Measurements from ENCODE around the gene ZNF735. TPM values are rescaled to one million over a fixed set of nuclear protein-coding genes. Genes with fewer than 3 reads are reported as not detected.

The ZNF735 gene
- total RNA-seq, 1 experiment from 2014 or later = not detected

- DNase-seq (ENCODE audit: low read depth, low spot score) (no peak), ATAC-seq (no peak)
- Histone ChIP-seq H3K27me3 (ENCODE audit: control insufficient read depth, insufficient read depth, low read length) (no peaks in the 10 kb centered on the region), H3K4me3 (ENCODE audit: low read depth in 2 of 2, low read length in 2 of 2) (no peak overlapping the region), H3K9me3 (ENCODE audit: control insufficient read depth, insufficient read depth, low read depth, low read length) (no peaks in the 10 kb centered on the region), H3K4me1 (ENCODE audit: control insufficient read depth, insufficient read depth, low read length) (no peaks in the 10 kb centered on the region), H3K36me3 (ENCODE audit: control insufficient read depth, insufficient read depth, low read length) (no peaks in the 10 kb centered on the region), H3K27ac (ENCODE audit: low read length) (no peak overlapping the region)
- ChIA-PET POLR2A (no interaction called here), CTCF (no interaction called here)
- TF ChIP-seq TCF7L2 (IDR thresholded peaks at IDR 0.05; ENCODE audit: low read depth, low read length) (no peak), REST (IDR thresholded peaks at IDR 0.05; ENCODE audit: insufficient read depth in 1 of 2, low read depth in 2 of 2, low read length in 1 of 2) (no peak), POLR2AphosphoS5 (IDR thresholded peaks at IDR 0.05; ENCODE audit: low read depth, low read length) (no peak), CTCF (IDR thresholded peaks at IDR 0.05) (peak; percentile 70)
- in situ Hi-C loops (cut with HindIII; ENCODE audit: low pct_unique_long_range_greater_than_20kb, low sequenced_read_pairs) (no loop called here), intact Hi-C loops (cut with micrococcal nuclease; ENCODE audit: unreplicated experiment) (no loop called here)
- BruUV-seq (replicated peaks) = no TSS peak
Observed at GRCh38 chr7:64183126-64183742, 23.8 kb upstream of the ZNF735 start.

GRCh38 chr7:64183827-64184372 is 23.1 kb upstream of the ZNF735 start:
- CTCF ChIA-PET = no interaction called here
- DNase-seq (ENCODE audit: low read depth, low spot score) (no peak), ATAC-seq (no peak)
- intact Hi-C loops (cut with micrococcal nuclease; ENCODE audit: unreplicated experiment) = no loop called here
- in situ Hi-C loops (cut with HindIII; ENCODE audit: low pct_unique_long_range_greater_than_20kb, low sequenced_read_pairs) = no loop called here
- POLR2A ChIA-PET = no interaction called here
- no peak for TF ChIP-seq POLR2AphosphoS5 (IDR thresholded peaks at IDR 0.05; ENCODE audit: low read depth, low read length)
- TF ChIP-seq TCF7L2 (IDR thresholded peaks at IDR 0.05; ENCODE audit: low read depth, low read length) = no peak
- no peak for TF ChIP-seq REST (IDR thresholded peaks at IDR 0.05; ENCODE audit: insufficient read depth in 1 of 2, low read depth in 2 of 2, low read length in 1 of 2)
- no peak for TF ChIP-seq CTCF (IDR thresholded peaks at IDR 0.05)
- TF ChIP-seq SIN3A (IDR thresholded peaks at IDR 0.05; ENCODE audit: borderline replicate concordance, insufficient read depth, low read depth, low read length) = no peak
- H3K4me3 ChIP-seq (ENCODE audit: low read depth in 2 of 2, low read length in 2 of 2) = no peak overlapping the region
- no peaks in the 10 kb centered on the region for H3K27me3 ChIP-seq (ENCODE audit: control insufficient read depth, insufficient read depth, low read length)
- no peak overlapping the region for H3K27ac ChIP-seq (ENCODE audit: low read length)
- no peaks in the 10 kb centered on the region for H3K4me1 ChIP-seq (ENCODE audit: control insufficient read depth, insufficient read depth, low read length)
- 0 out of 2 replicates have a peak, but pooled peaks cover 2% of the 10 kb centered on the region for H3K9me3 ChIP-seq (ENCODE audit: control insufficient read depth, insufficient read depth, low read depth, low read length)
- BruUV-seq (replicated peaks) = no TSS peak
- no peaks in the 10 kb centered on the region for H3K36me3 ChIP-seq (ENCODE audit: control insufficient read depth, insufficient read depth, low read length)
